RWPE1 (cell line): ENCODE data around the gene TCTN2.

Source experiments
- CTCF ChIA-PET: fragments of 350-600 bp; sonication (Branson Sonifier 250); formaldehyde crosslinking; extraction: SDS; loops from one replicate; lab custom pipeline; 2021; lab: Yijun Ruan, JAX
- POLR2A ChIA-PET: fragments of 400-600 bp; formaldehyde crosslinking; extraction: SDS; loops from one replicate; lab custom pipeline; 2020; ENCODE audit warnings: antibody characterized with exemption; ENCODE audit not compliant: low non-redundant PET; lab: Yijun Ruan, JAX
- DNase-seq: peaks from one replicate; pipeline ENCODE4 v3.0.0; 2012; ENCODE audit warnings: low spot score
- H3K27ac ChIP-seq: fragments of 450-650 bp; 2 replicates; pipeline ENCODE4 v1.5.1; 2017
- CTCF ChIP-seq: fragments of 450-650 bp; conservative IDR thresholded peaks from 2 replicates; pipeline ENCODE4 v1.5.1; 2017; ENCODE audit warnings: low read depth, mild to moderate bottlenecking

TCTN2 gene

GRCh38 chr12:123657211-123657610 lies 13.7 kb upstream of the TCTN2 start:
- no peak overlapping the region for H3K27ac ChIP-seq
- CTCF ChIA-PET: interaction anchor here (0.5 to 0.6 kb wide), 2 partner anchors 8 kb away, joined by 3 to 4 read pairs; no protein-coding TSS in a partner anchor
- DNase-seq: no peak
- no peak for TF ChIP-seq CTCF
- POLR2A ChIA-PET: no interaction called here

- TF ChIP-seq CTCF: no peak
- DNase-seq: peak; percentile 95
- ChIA-PET CTCF (interaction anchor here (1.1 to 1.3 kb wide), 2 partner anchors 9 to 21 kb away, joined by 3 to 4 read pairs; no protein-coding TSS in a partner anchor), POLR2A (interaction anchor here (0.6 kb wide), 1 partner anchor 52 kb away, joined by 3 read pairs; the partner anchor contains the start of gene ATP6V0A2)
- H3K27ac ChIP-seq: no peak overlapping the region
Measured at GRCh38 chr12:123659996-123660727, 10.8 kb upstream of the TCTN2 start.

GRCh38 chr12:123667771-123668170 lies 3.1 kb upstream of the TCTN2 start:
- peak overlapping the region; percentile 76 for H3K27ac ChIP-seq
- TF ChIP-seq CTCF: no peak
- ChIA-PET POLR2A (no interaction called here), CTCF (no interaction called here)
- no peak for DNase-seq

- no peak for DNase-seq
- ChIA-PET CTCF (no interaction called here), POLR2A (no interaction called here)
- no peak for TF ChIP-seq CTCF
- H3K27ac ChIP-seq: peak overlapping the region; percentile 66; the same call in 1 of the 2 replicates
Measured at GRCh38 chr12:123671876-123672275, 963 bp downstream of the TCTN2 start.

- no peak overlapping the region for H3K27ac ChIP-seq
- POLR2A ChIA-PET: no interaction called here
- TF ChIP-seq CTCF: no peak
- DNase-seq: no peak
- CTCF ChIA-PET: interaction anchor here (1.0 kb wide), 1 partner anchor 36 kb away, joined by 3 read pairs; the partner anchor contains the start of gene ATP6V0A2
Measured at GRCh38 chr12:123675436-123675835, 4.5 kb downstream of the TCTN2 start.

- POLR2A ChIA-PET: no interaction called here
- H3K27ac ChIP-seq: no peak overlapping the region
- CTCF ChIA-PET: no interaction called here
- TF ChIP-seq CTCF: no peak
- DNase-seq: no peak
Measured at GRCh38 chr12:123676616-123677320, 5.9 kb downstream of the TCTN2 start.
